Measurements from ENCODE around the gene CAPN15.

GRCh38 chr16:568401-569258 lies 41.1 kb downstream of the CAPN15 start:
- TF ChIP-seq POLR2A (IDR thresholded peaks at IDR 0.05), result no peak
- TF ChIP-seq POLR2AphosphoS5 (IDR thresholded peaks at IDR 0.05), result no peak
- no peak for TF ChIP-seq CTCF (IDR thresholded peaks at IDR 0.05)
- TF ChIP-seq EP300 (IDR thresholded peaks at IDR 0.05), result no peak

Measured in gastroesophageal sphincter (tissue), 3 donors.